CD4-positive, alpha-beta T cell treated with Interleukin-1 beta for 1 hour (primary cell): ENCODE results near the gene TFPI2.

Experiments used
- DNase-seq, 2 donors: peaks; one replicate each; pipeline ENCODE4 v3.0.0-alpha.2; 2020 to 2022

Gene TFPI2

GRCh38 chr7:93902777-93903423, 12.3 kb upstream of the TFPI2 start:
- no peak for DNase-seq

- DNase-seq: no peak
Observed at GRCh38 chr7:93897680-93898079, 7.1 kb upstream of the TFPI2 start.

DNA sequence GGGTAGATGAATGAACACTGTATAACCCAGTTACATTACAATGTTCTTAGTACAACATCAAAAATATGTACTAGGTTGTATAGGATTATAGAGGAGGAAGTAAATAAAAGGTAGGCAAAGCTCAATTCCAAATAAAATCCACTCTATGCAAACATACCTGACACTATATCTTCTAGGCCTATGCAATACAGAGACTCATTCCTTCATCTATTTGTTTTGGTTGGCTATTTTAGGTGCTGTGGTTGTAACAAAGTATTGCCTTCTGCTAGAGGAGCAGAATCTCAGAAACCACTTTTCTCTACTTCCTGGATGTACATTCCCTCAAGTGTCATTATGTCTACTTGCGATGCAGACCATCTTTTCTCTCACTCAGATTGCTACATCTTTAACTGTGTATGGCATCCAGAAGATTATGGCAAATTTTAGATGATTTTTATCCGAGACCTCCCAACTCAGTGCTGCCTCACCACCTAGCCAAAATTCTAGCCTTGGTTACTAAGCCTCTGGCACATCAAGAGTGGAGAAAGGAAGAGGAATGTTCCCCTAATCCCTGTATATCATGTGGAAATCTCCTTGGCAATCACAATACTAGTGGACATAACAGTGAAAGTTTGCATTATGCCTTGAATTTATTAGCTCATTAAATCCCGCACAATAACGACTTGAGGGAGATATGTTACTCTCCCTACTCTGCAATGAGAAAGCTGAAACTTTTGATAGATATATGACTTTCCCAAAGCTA, 5.5 kb upstream of the TFPI2 start:
- no peak for DNase-seq

- no peak for DNase-seq
Observed at GRCh38 chr7:93894966-93895640, 4.5 kb upstream of the TFPI2 start.

DNA sequence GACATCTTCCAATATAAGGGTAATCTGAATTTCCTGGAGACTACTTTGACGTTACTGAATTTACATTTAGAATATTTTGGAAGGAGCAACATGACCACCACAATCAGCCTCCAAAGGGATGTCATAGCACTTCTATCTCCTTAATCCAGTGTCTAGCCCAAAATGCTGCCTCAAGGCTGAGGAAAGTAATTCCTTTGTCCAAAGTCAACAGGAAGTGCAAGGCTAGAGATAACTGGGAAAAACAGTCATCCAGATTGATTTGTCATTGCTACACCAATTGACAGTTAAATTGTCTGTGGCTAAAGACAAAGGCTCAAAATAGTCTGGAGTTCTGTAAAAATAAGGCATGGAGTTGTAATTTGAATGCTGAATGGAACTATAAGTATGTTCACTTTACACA, 3.9 kb upstream of the TFPI2 start:
- DNase-seq: no peak

- no peak for DNase-seq
Observed at GRCh38 chr7:93890041-93890463, 501 bp downstream of the TFPI2 start.

- DNase-seq: no peak
Observed at GRCh38 chr7:93889261-93889660, 1.3 kb downstream of the TFPI2 start.

DNA sequence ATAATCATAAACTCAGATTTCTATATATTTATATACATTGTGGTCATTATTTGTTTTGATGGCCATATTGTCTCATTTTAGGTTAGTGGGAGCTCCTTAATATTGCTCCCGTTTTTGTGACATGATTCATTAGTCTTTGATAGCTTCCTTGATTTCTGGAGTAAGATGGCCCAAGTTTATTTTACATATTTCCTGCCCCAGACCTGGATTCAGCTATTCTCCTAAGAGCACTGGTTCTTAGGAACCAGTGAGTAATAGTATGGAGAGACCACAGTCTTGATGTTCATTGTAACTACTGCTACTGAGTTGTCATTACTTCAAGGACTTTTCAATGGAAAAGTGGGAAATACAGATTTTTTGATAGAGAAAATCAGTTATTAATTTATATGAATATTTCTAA, 6.0 kb downstream of the TFPI2 start:
- DNase-seq: no peak

DNA sequence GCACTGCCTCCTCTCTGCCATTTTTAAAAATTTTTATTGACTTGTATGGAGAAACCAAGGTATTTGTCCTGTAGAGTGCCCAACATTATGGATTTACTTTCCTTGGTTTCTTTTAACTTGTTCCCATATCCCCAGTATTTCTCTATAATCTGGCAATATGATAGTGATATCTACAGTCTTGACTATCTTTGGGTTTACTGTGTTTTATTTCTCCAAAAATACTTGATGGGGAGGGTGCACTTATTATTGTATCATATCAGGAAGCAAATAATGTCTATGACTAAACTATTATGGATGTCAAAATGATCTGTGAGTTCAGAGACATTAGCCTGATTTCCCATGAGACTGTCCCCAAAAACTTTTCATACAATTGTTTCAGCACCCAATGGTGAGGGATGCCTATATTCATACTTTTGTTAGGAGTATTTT, 6.6 kb downstream of the TFPI2 start:
- no peak for DNase-seq

GRCh38 chr7:93883078-93883916, 7.3 kb downstream of the TFPI2 start:
- DNase-seq: no peak

GRCh38 chr7:93882468-93882867, 8.1 kb downstream of the TFPI2 start:
- no peak for DNase-seq

DNA sequence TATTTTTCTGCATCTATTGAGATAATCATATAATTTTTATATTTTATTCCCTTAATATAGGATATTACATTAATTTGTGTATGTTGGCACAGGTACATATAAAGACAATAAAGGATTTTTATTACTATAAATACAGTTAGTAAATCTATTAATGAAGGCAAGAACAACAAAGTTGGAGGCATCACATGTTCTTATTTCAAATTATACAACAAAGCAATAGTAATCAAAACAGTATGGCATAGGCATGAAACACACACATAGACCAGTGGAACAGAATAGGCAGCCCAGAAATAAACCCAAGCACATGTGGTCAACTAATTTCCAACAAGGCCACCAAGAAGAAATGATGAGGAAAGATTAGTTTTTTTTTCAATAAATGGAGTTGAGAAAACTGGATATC, 11.2 kb downstream of the TFPI2 start:
- no peak for DNase-seq

- no peak for DNase-seq
Observed at GRCh38 chr7:93877742-93878141, 12.8 kb downstream of the TFPI2 start.

DNA sequence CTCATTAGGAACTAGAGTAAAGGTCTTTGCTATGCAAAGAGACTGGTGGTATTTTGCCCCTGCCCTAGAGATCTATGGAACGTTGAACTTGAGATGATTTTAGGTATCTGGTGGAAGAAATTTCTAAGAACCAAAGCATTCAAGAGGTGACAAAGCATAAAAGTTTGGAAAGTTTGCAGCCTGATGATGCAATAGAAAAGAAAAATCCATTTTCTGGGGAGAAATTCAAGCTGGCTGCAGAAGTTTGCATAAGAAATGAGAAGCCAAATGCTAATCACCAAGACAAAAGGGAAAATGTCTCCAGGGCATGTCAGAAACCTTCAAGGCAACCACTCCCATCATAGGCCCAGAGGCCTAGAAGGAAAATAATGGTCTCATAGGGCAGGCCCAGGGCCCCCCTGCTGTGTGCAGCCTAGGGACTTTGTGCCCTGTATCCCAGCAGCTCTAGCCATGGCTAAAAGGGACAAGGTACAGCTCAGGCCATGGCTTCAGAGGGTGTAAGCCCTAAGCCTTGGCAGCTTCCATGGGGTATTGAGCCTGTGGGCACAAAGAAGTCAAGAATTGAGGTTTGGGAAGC, 16.5 kb downstream of the TFPI2 start:
- DNase-seq: no peak

DNA sequence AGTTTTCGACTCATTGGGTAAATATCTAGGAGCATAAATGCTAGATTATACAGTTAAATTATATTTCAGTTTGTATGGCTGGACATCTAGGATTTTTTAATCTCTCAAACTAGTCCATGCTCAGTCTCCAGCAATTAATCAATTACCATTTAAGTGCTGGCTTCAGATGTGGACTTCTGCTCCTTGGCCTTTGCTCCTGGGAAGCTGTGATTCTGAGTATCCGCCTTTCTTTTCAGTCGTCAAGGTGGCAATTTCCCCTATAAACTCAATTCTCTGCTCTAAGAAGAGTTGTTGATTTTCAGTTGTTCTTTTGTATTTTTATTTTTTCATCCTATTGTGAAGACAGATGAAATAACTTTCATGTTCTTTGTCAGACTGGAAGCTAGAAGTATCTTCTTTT, 23.7 kb downstream of the TFPI2 start:
- no peak for DNase-seq

DNA sequence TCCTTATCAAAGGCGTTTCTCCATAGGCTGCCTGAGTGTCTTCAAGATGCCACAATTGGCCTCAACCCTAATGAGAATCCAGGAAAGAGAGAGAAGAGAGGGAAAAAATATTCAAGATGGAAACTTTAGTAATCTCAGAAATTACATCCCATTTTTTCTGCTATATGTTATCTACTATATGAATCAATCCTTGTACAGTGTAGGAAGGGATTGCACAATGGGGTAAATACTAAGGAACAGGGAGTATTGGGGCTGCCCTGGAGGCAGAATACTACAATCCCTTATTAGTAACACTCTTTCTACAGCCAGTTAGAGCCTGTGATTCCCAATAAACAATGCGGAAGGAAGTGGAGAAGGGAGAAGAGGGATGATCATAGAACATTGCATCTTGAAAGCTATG, 27.9 kb downstream of the TFPI2 start:
- DNase-seq: no peak

DNA sequence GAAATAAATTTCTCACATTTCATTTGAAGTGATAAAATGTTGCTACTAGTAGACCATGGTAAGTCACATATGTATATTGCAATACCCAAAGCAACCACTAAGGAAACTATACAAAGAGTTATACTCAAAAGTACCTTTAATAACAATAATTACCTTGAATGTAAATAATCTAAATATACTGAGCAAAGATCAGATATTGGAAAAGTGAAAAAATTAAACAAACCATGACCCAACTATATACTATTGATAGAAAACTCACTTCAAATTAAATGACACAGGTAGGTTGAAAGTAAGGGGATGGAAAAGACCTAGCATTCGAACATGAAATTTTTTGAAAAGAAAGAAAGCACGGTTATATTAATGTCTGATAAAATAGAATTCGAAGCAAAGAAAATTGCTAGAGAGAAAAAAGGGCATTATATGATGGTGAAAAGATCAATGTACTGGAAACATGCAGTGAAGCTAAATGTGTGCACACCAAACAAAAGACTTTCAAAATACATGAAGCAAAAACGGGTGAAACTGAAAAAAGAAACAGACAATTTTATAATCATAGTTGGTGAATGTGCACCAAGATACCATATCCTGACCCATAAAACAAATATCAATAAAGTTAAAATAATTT, 29.1 kb downstream of the TFPI2 start:
- DNase-seq: no peak

DNA sequence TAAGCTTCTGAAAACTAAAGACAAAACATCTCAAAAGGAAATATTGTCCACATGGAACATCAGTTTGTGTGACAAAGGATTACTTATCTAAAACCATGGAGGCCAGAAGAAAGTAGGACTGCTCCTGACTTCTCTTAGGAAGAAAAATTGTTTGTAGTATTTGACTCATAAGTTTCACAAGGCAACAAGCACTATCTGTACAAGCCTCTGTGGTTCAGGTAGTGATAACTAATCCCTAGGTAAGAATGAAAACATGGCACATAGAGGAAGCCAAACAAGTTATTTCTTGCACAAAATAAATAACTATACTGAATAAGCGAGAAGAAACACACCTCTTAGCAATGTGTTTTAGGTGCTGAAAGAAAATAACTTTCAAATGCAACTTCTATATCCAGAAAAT, 30.3 kb downstream of the TFPI2 start:
- no peak for DNase-seq

- no peak for DNase-seq
Observed at GRCh38 chr7:93858857-93859256, 31.7 kb downstream of the TFPI2 start.

DNA sequence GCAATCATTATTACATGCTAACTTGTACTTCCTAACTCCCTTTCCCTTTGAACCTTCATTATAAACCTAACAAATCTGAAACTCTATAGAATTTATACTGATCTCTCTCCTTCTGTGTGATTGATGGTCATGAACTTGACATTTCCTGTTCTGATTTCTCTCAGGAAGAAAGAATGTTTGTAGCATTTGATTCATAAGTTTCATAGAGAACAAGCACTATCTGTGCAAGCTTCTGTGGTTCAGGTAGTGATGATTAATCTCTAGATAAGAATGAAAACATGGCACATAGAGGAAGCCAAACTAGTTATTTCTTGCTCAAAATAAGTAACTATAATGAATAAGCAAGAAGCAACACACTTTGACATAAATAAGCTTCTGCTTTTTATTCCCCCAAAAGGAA, 34.2 kb downstream of the TFPI2 start:
- DNase-seq: no peak

DNA sequence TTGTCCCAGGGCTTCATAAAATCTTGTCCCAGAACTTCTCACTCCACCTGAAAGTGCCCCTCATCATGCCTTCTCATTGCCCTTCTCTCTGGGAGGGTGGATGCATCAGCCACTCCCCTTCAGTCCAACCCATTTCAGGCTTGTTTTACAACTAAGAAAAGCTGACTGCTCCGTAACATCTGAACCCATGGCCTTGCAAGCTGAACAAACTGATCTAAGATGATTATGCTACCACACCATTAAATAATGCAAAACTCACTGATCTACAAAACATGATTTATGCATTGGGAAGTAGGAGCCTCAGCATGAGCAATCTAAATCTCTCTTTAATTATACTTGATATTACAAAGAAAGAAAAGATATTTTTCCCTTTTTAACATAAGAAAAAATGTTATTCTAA, 34.8 kb downstream of the TFPI2 start:
- no peak for DNase-seq

DNA sequence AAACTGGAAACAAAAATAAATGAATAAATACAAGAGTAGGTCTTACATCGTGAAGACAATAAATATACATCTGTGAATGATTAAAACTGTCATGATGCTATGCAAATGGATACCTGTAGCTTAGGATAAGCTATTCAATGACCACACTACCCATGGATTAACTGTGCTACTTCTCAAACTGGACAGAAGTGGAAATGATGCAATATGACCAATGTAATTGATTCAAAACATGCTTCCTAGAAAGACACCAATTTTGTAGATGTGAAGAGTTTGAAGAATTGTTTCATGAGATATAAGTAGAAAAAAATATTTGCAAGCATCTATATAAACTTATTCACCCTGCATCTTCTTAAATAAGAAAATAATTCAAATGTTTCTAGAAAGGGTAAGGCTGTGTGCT, 36.1 kb downstream of the TFPI2 start:
- DNase-seq: no peak
